ENCODE results near the gene TBX4.

TBX4 gene

GRCh38 chr17:61514491-61514890, 62.3 kb downstream of the TBX4 start:
- H3K4me3 ChIP-seq (replicated peaks; ENCODE audit: low read depth, low read length) = no peak overlapping the region
- no peak for TF ChIP-seq CTCF (IDR thresholded peaks at IDR 0.05; ENCODE audit: low read length, missing control alignments)
- DNase-seq (ENCODE audit: low read depth) = no peak

DNA sequence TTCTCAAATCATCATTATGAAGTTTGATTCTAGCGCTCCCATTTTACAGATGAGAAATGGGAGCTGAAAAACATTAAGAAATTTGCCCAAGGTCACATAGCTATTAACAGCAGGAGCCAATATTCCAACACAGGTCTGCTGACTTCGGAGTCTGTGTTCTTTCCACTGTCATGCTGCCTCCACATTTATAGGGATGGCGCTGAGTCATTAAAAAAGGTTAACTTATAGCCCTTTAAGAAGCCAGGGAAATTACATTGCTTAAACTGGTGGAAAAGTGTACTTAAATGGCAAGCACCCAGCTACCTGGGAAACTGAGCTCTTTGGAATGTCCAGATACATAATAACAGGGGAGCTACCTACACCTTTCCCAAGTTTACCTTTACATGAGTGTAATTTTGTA, 65.0 kb downstream of the TBX4 start:
- H3K4me3 ChIP-seq (replicated peaks; ENCODE audit: low read depth, low read length) = no peak overlapping the region
- no peak for TF ChIP-seq CTCF (IDR thresholded peaks at IDR 0.05; ENCODE audit: low read length, missing control alignments)
- DNase-seq (ENCODE audit: low read depth) = no peak

DNA sequence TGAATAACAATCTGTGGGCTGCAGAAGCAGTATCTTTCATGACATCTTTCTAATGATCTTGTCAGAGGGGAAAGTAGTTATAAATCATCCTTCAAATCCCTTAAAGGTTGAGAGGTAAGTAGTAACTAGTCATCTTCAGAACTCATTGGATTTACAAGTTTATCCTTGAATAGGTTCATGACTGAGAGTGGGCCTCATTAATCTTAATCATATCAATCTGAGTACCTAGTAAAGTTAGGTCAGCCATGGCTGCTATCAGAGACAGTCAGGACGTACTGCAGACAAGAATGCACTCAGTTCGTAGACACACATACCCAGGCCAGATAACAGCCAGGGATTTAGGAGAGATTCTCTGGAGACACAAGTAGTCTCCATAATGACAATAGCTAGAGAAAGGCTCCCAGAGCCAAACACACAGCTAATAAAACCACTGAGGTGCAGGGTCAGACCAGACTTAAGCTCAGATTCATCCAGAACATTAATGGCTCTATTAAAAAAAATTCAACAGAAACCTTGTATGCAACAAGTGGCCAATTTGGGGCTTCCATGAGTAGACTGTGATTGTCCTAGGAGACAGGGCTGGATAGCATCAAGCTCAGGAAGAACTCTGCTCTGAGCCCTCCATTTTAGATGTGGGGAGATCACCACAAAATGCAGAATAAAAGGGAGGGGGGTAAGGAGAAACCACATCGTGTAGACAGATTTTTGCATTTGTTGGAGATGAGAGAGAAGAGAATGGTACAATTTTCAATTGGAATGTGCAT, 65.8 kb downstream of the TBX4 start:
- no peak overlapping the region for H3K4me3 ChIP-seq (replicated peaks; ENCODE audit: low read depth, low read length)
- no peak for DNase-seq (ENCODE audit: low read depth)
- TF ChIP-seq CTCF (IDR thresholded peaks at IDR 0.05; ENCODE audit: low read length, missing control alignments) = no peak

- TF ChIP-seq CTCF (IDR thresholded peaks at IDR 0.05; ENCODE audit: low read length, missing control alignments) = no peak
- DNase-seq (ENCODE audit: low read depth) = no peak
- no peak overlapping the region for H3K4me3 ChIP-seq (replicated peaks; ENCODE audit: low read depth, low read length)
Measured at GRCh38 chr17:61519139-61519538, 66.9 kb downstream of the TBX4 start.

DNA sequence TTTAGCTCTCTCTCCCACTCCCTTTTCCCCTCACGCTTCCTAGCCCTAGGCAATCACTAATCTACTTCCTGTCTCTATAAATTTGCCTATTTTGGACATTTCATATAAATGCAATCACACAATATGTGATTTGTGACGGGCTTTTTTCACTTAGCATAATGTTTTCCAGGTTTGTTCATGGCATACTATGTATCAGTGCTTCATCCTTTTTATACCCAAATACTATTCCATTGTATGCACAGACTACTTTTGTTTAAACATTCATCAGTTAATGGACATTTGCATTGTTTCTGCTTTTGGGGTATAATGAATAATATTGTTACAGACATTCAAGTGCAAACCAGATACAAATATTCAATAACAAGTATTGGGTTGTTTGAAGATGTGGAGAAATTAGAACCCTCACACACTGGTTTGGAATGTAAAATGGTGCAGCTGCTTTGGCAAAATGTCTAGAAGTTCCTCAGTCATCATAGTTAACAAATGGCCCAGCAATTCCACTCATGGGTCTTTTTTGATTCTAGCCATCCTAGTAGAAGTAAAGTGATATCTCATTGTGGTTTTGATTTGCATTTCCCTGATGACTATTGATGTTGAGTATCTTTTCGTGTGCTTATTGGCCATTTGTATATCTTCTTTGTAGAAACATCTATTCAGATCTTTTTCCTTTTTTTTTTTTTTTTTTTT, 67.7 kb downstream of the TBX4 start:
- TF ChIP-seq CTCF (IDR thresholded peaks at IDR 0.05; ENCODE audit: low read length, missing control alignments) = no peak
- DNase-seq (ENCODE audit: low read depth) = no peak
- no peak overlapping the region for H3K4me3 ChIP-seq (replicated peaks; ENCODE audit: low read depth, low read length)

GRCh38 chr17:61520897-61521296, 68.7 kb downstream of the TBX4 start:
- DNase-seq (ENCODE audit: low read depth) = no peak
- TF ChIP-seq CTCF (IDR thresholded peaks at IDR 0.05; ENCODE audit: low read length, missing control alignments) = no peak
- no peak overlapping the region for H3K4me3 ChIP-seq (replicated peaks; ENCODE audit: low read depth, low read length)

Measured in fibroblast of pulmonary artery (primary cell).